Omental fat pad (tissue), 4 donors: ENCODE data around the gene NFKBIL1. TPM values are rescaled to one million over a fixed set of nuclear protein-coding genes. Genes with fewer than 3 reads are reported as not detected.
"Not testable (repeated sequence)": the region's sequence is repeated elsewhere in the genome, so short reads cannot be mapped to it uniquely, and the experiment has no call there.

ENCODE experiments used
- ATAC-seq: fragments of 150-250 bp; one replicate; pipeline ENCODE4 v1.9.1; 2016; ENCODE audit warnings: mild to moderate bottlenecking, moderate library complexity; ENCODE audit not compliant: low FRiP score
- DNase-seq: peaks from one replicate; pipeline ENCODE4 v3.0.0-alpha.2; 2019; ENCODE audit warnings: low spot score
- total RNA-seq, 4 donors: library from RNA; depleted of rRNA; stranded (reverse); fragments of >200 nt; gene quantifications; one replicate each; pipeline ENCODE4 v1.1.0, GENCODE V29; 2016
- TF ChIP-seq, protein P1 (sequence below), 3 donors: fragments of 450-650 bp; IDR thresholded peaks; one replicate each; pipeline ENCODE4 v1.5.1; 2016 to 2017; ENCODE audit warnings: antibody characterized with exemption in 3 of 3, mild to moderate bottlenecking in 3 of 3, moderate library complexity in 2 of 3

Gene NFKBIL1
- total RNA-seq, 4 donors from 2014 or later, result 11.0 to 21.6 (median 16.3) TPM

GRCh38 chr6:31543639-31544038, 3.8 kb upstream of the NFKBIL1 start:
- DNase-seq (no peak), ATAC-seq (no peak)
- TF ChIP-seq, protein P1, sequence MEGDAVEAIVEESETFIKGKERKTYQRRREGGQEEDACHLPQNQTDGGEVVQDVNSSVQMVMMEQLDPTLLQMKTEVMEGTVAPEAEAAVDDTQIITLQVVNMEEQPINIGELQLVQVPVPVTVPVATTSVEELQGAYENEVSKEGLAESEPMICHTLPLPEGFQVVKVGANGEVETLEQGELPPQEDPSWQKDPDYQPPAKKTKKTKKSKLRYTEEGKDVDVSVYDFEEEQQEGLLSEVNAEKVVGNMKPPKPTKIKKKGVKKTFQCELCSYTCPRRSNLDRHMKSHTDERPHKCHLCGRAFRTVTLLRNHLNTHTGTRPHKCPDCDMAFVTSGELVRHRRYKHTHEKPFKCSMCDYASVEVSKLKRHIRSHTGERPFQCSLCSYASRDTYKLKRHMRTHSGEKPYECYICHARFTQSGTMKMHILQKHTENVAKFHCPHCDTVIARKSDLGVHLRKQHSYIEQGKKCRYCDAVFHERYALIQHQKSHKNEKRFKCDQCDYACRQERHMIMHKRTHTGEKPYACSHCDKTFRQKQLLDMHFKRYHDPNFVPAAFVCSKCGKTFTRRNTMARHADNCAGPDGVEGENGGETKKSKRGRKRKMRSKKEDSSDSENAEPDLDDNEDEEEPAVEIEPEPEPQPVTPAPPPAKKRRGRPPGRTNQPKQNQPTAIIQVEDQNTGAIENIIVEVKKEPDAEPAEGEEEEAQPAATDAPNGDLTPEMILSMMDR (IDR thresholded peaks at IDR 0.05), result no peak

GRCh38 chr6:31544676-31545075, 2.7 kb upstream of the NFKBIL1 start:
- DNase-seq (no peak), ATAC-seq (no peak)
- TF ChIP-seq, protein P1 (IDR thresholded peaks at IDR 0.05), result no peak

GRCh38 chr6:31545291-31545690, 2.1 kb upstream of the NFKBIL1 start:
- TF ChIP-seq, protein P1 (IDR thresholded peaks at IDR 0.05), result no peak
- ATAC-seq (no peak), DNase-seq (no peak)

GRCh38 chr6:31546339-31546957, 960 bp upstream of the NFKBIL1 start, which contains the start of gene ATP6V1G2:
ATP6V1G2 (minus strand) TSS chr6:31546608; CDS start chr6:31546559, 49 bp downstream.
- DNase-seq (peak; percentile 88), ATAC-seq (peak; percentile 82)
- TF ChIP-seq, protein P1 (IDR thresholded peaks at IDR 0.05), result peak in 2 of 3 donors; percentile 73 to 92

DNA sequence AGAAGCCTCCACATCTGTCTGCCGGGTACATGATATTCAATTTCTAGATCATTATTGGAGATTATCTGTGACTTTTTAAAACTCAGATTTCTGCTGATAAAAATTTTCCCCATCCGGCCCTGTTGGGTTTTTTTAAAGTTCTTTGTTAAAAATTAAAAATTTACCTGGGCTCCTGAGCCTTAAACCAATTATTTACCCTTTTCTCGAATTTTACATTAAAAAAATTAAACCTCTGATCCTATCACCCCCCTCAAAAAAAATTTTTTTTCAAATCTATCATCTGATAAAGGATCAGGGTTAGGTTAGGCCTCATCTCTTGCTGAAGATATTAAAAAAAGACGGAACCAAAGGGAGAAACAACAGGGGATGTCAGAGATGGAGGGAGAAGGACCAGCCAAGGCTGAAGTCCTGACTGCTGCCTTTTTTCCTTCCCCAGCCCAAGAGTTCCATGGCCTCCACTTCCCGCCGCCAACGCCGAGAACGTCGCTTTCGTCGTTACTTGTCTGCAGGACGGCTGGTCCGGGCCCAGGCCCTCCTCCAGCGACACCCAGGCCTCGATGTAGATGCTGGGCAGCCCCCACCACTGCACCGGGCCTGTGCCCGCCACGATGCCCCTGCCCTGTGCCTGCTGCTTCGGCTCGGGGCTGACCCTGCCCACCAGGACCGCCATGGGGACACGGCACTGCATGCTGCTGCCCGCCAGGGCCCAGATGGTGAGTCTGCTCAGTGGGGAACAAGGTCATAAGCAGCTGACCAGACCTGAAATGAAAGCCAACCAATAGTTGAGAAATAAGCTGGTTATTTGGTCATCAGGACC, 527 bp downstream of the NFKBIL1 start:
- ATAC-seq, result no peak
- DNase-seq, result no peak
- TF ChIP-seq, protein P1 (IDR thresholded peaks at IDR 0.05), result no peak

GRCh38 chr6:31548544-31548873, 1.1 kb downstream of the NFKBIL1 start:
- ATAC-seq, result no peak
- DNase-seq, result no peak
- TF ChIP-seq, protein P1 (IDR thresholded peaks at IDR 0.05), result no peak

- ATAC-seq, DNase-seq: not testable (repeated sequence)
These were observed 4.0 kb downstream of the NFKBIL1 start for GRCh38 chr6:31551371-31551770.
